H9 (cell line): ENCODE results near the gene KRT12. TPM values are rescaled to one million over a fixed set of nuclear protein-coding genes. Genes with fewer than 3 reads are reported as not detected.

ENCODE experiments used
- DNase-seq: peaks from one replicate; pipeline ENCODE4 v3.0.0-alpha.2; 2017
- H2AFZ ChIP-seq: one replicate; pipeline ENCODE4 v1.6.1; 2013; ENCODE audit warnings: mild to moderate bottlenecking, low read length, control low read depth, moderate library complexity
- H2AK5ac ChIP-seq: 2 replicates; pipeline ENCODE4 v1.6.1; 2013; ENCODE audit warnings: low read length, control low read depth, mixed read lengths; ENCODE audit not compliant: insufficient read length
- H2BK120ac ChIP-seq: one replicate; pipeline ENCODE4 v1.6.1; 2013; ENCODE audit warnings: low read depth, mild to moderate bottlenecking, low read length, control low read depth, inconsistent platforms; ENCODE audit not compliant: poor library complexity, severe bottlenecking
- H2BK12ac ChIP-seq: 2 replicates; pipeline ENCODE4 v1.6.1; 2013; ENCODE audit warnings: low read length, control low read depth, mixed read lengths, low read depth; ENCODE audit not compliant: insufficient read length
- H2BK15ac ChIP-seq: 2 replicates; pipeline ENCODE4 v1.6.1; 2013; ENCODE audit warnings: low read depth, low read length, control low read depth
- H2BK20ac ChIP-seq: one replicate; pipeline ENCODE4 v1.6.1; 2013; ENCODE audit warnings: low read depth, mild to moderate bottlenecking, low read length, control low read depth, inconsistent platforms; ENCODE audit not compliant: poor library complexity, severe bottlenecking
- H2BK5ac ChIP-seq: 2 replicates; pipeline ENCODE4 v1.6.1; 2013; ENCODE audit warnings: low read length, control low read depth, mixed read lengths; ENCODE audit not compliant: insufficient read length
- H3K14ac ChIP-seq: 2 replicates; pipeline ENCODE4 v1.6.1; 2013; ENCODE audit warnings: low read length, control low read depth; ENCODE audit not compliant: insufficient read depth
- H3K18ac ChIP-seq: 2 replicates; pipeline ENCODE4 v1.6.1; 2013; ENCODE audit warnings: low read depth, mild to moderate bottlenecking, mixed read lengths, low read length, control low read depth; ENCODE audit not compliant: insufficient read length
- H3K23ac ChIP-seq: 2 replicates; pipeline ENCODE4 v1.6.1; 2013; ENCODE audit warnings: low read length, control low read depth, mixed read lengths, low read depth; ENCODE audit not compliant: insufficient read length
- H3K23me2 ChIP-seq: 2 replicates; pipeline ENCODE4 v1.6.1; 2013; ENCODE audit warnings: low read depth, mild to moderate bottlenecking, mixed read lengths, low read length, control low read depth; ENCODE audit not compliant: insufficient read length, poor library complexity, severe bottlenecking
- H3K27ac ChIP-seq: 2 replicates; pipeline ENCODE4 v1.5.1; 2013; ENCODE audit warnings: low read length, control low read depth, mixed read lengths, low read depth; ENCODE audit not compliant: insufficient read length
- H3K27me3 ChIP-seq: 2 replicates; pipeline ENCODE4 v1.6.1; 2013; ENCODE audit warnings: low read length, control low read depth, inconsistent platforms; ENCODE audit not compliant: insufficient read depth
- H3K4ac ChIP-seq: 2 replicates; pipeline ENCODE4 v1.6.1; 2013; ENCODE audit warnings: low read depth, mild to moderate bottlenecking, control low read depth, inconsistent platforms, low read length, moderate library complexity
- H3K4me1 ChIP-seq: 2 replicates; pipeline ENCODE4 v1.6.1; 2013; ENCODE audit warnings: low read length, control low read depth, inconsistent platforms; ENCODE audit not compliant: insufficient read depth
- H3K4me2 ChIP-seq: 2 replicates; pipeline ENCODE4 v1.6.1; 2013; ENCODE audit warnings: low read length, control low read depth, mixed read lengths; ENCODE audit not compliant: insufficient read length, insufficient read depth
- H3K56ac ChIP-seq: 2 replicates; pipeline ENCODE4 v1.6.1; 2013; ENCODE audit warnings: low read depth, mild to moderate bottlenecking, mixed read lengths, low read length, control low read depth; ENCODE audit not compliant: insufficient read length
- H3K79me1 ChIP-seq: 2 replicates; pipeline ENCODE4 v1.6.1; 2013; ENCODE audit warnings: low read depth, mild to moderate bottlenecking, moderate library complexity, low read length, control low read depth, inconsistent platforms; ENCODE audit not compliant: insufficient read depth, poor library complexity, severe bottlenecking
- H3K79me2 ChIP-seq: 2 replicates; pipeline ENCODE4 v1.6.1; 2013; ENCODE audit warnings: low read length, control low read depth, inconsistent platforms; ENCODE audit not compliant: insufficient read depth
- H3K9ac ChIP-seq: 2 replicates; pipeline ENCODE4 v1.6.1; 2013; ENCODE audit warnings: low read length, control low read depth, mixed read lengths; ENCODE audit not compliant: insufficient read length; ENCODE audit errors: extremely low read depth
- H3K9me3 ChIP-seq: one replicate; pipeline ENCODE4 v1.6.1; 2013; ENCODE audit warnings: low read depth, low read length, inconsistent platforms; ENCODE audit not compliant: control insufficient read depth
- H3T11ph ChIP-seq: one replicate; pipeline ENCODE4 v1.6.1; 2013; ENCODE audit warnings: mild to moderate bottlenecking, low read length, control low read depth, inconsistent platforms
- H4K20me1 ChIP-seq: one replicate; pipeline ENCODE4 v1.6.1; 2013; ENCODE audit not compliant: control insufficient read depth, insufficient read length, insufficient read depth
- H4K5ac ChIP-seq: 2 replicates; pipeline ENCODE4 v1.6.1; 2013; ENCODE audit warnings: low read depth, mild to moderate bottlenecking, mixed read lengths, low read length, control low read depth; ENCODE audit not compliant: insufficient read length
- H4K8ac ChIP-seq: replicated peaks from 2 replicates; pipeline ENCODE4 v1.6.1; 2013; ENCODE audit warnings: low read length, control low read depth, mixed read lengths, low read depth; ENCODE audit not compliant: insufficient read length
- H4K91ac ChIP-seq: 2 replicates; pipeline ENCODE4 v1.6.1; 2013; ENCODE audit warnings: low read depth, mild to moderate bottlenecking, moderate library complexity, mixed read lengths, low read length, control low read depth; ENCODE audit not compliant: insufficient read length
- H3K27ac Mint-ChIP-seq, 3 experiments: 2 replicates in 2 of 3; 3 replicates in 1 of 3; pipeline ENCODE4 v1.8.0; 2020 to 2021; ENCODE audit warnings: mixed read lengths in 3 of 3, mild to moderate bottlenecking in 1 of 3, moderate library complexity in 1 of 3
- H3K27me3 Mint-ChIP-seq: 2 replicates; pipeline ENCODE4 v1.8.0; 2021; ENCODE audit warnings: low read depth, mild to moderate bottlenecking, moderate library complexity, mixed read lengths
- H3K36me3 Mint-ChIP-seq, 3 experiments: 2 replicates in 2 of 3; 3 replicates in 1 of 3; pipeline ENCODE4 v1.8.0; 2020 to 2021; ENCODE audit warnings: low read depth in 3 of 3, mixed read lengths in 3 of 3; ENCODE audit not compliant: insufficient read depth in 1 of 3
- H3K4me1 Mint-ChIP-seq, 2 experiments: 2 replicates each; pipeline ENCODE4 v1.8.0; 2020; ENCODE audit warnings: mixed read lengths in 2 of 2
- H3K4me3 Mint-ChIP-seq, 2 experiments: 2 replicates in 1 of 2; 3 replicates in 1 of 2; pipeline ENCODE4 v1.8.0; 2020 to 2021; ENCODE audit warnings: mild to moderate bottlenecking in 2 of 2, mixed read lengths in 2 of 2, moderate library complexity in 1 of 2
- H3K9me3 Mint-ChIP-seq, 2 experiments: 2 replicates in 1 of 2; 3 replicates in 1 of 2; pipeline ENCODE4 v1.8.0; 2020; ENCODE audit warnings: mild to moderate bottlenecking in 2 of 2, mixed read lengths in 2 of 2, moderate library complexity in 1 of 2
- CTCF ChIP-seq: fragments of 200-600 bp; sonication (generic); conservative IDR thresholded peaks from 3 replicates; pipeline ENCODE4 v1.8.0; 2021; ENCODE audit warnings: antibody characterized with exemption, mild to moderate bottlenecking
- WGBS: extraction: QIAGEN DNeasy Blood & Tissue Kit; methylation state at CpG from one replicate; pipeline ENCODE4 v1.1.7; 2013; ENCODE audit warnings: missing lambda C conversion rate, low lambda C conversion rate, mixed read lengths; ENCODE audit not compliant: insufficient read length; ENCODE audit errors: extremely low coverage; 5-methylcytosine and 5-hydroxymethylcytosine counted together
- total RNA-seq: library from RNA; stranded (reverse); gene quantifications from 2 replicates; pipeline ENCODE4 v1.2.1, GENCODE V29; 2021

KRT12 gene
- total RNA-seq, 1 experiment from 2014 or later = not detected

DNA sequence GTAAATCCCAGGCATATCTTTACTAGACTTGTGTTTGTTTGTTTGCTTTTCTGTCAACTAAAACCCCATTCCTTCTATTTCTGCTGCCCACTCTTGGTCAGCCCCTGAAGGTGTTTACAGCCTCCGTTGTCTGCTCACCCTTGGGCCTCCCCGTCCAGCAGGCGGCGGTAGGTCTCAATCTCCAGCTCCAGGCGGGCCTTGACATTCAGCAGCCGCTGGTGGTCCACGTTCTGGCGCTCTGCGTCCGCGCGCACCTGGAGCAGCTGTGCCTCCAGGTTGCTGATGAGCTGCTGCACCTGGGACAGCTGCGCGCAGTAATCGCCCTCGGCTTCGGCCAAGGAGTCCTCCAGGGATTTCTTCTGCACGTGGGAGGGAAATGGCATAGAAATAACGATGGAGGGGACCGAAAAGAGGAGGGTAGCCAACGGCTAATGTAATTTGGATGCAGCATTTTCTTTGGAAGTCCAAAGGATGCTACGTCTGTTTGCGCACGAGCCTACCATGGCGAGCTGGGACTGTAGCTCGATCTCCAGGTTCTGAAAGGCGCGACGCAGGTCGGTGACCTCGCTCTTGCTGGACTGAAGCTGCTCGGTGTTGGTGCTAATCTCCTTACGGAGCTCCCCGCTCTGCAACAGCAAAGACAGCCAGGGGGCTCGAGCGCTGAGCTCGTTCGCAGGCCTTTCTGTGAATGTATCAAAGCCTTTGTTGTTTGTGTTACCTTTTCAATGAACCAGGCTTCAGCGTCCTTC lies 3.9 kb downstream of the KRT12 start:
- Histone ChIP-seq H2BK12ac (no peak overlapping the region), H2BK20ac (no peak overlapping the region), H2AK5ac (no peak overlapping the region), H3K14ac (no peak overlapping the region), H2AFZ (no peak overlapping the region), H3K79me1 (no peaks in the 10 kb centered on the region), H2BK5ac (no peak overlapping the region), H3K23ac (no peak overlapping the region), H3K9me3 (no peaks in the 10 kb centered on the region), H4K8ac (no peak overlapping the region), H4K5ac (no peak overlapping the region), H3K27ac (no peak overlapping the region), H4K20me1 (no peaks in the 10 kb centered on the region), H3K79me2 (no peaks in the 10 kb centered on the region), H3K9ac (no peak overlapping the region), H4K91ac (no peak overlapping the region), H2BK120ac (no peak overlapping the region), H3K4ac (no peak overlapping the region), H3K4me1 (no peaks in the 10 kb centered on the region), H2BK15ac (no peak overlapping the region), H3K4me2 (no peak overlapping the region), H3K27me3 (no peaks in the 10 kb centered on the region), H3K23me2 (no peaks in the 10 kb centered on the region), H3K56ac (no peak overlapping the region), H3T11ph (no peak overlapping the region), H3K18ac (no peak overlapping the region)
- DNase-seq = peak; percentile 97
- Mint-ChIP-seq H3K4me1 (peaks cover 2 to 12% of the 10 kb centered on the region in 2 experiments), H3K9me3 (no peaks in the 10 kb centered on the region; a peak in 1 of 5 replicates), H3K27ac (no peak overlapping the region; a peak in 1 of 7 replicates), H3K36me3 (no peaks in the 10 kb centered on the region; a peak in 1 of 7 replicates), H3K4me3 (no peak overlapping the region; a peak in 1 of 5 replicates), H3K27me3 (peaks cover 11% of the 10 kb centered on the region)
- TF ChIP-seq CTCF = peak; percentile 89
- no CpG with 5 or more reads among the region's 39 CpGs for WGBS
